GM10847 (cell line): ENCODE results near the gene FBXO40.

Source experiments
- POLR2A ChIP-seq: IDR thresholded peaks from 2 replicates; pipeline ENCODE4 v1.6.1; 2011; ENCODE audit not compliant: insufficient read length; ENCODE audit errors: extremely low read depth

The FBXO40 gene

GRCh38 chr3:121677141-121677540, 84.0 kb downstream of the FBXO40 start:
- TF ChIP-seq POLR2A, result no peak
